22Rv1 (cell line): ENCODE data around the gene POLR3H.

Experiments
- ZFX ChIP-seq: fragments of 450-650 bp; IDR thresholded peaks from 2 replicates; pipeline ENCODE4 v1.6.1; 2017; ENCODE audit warnings: antibody characterized with exemption, borderline replicate concordance
- TF ChIP-seq, protein P1 (sequence below): fragments of 450-650 bp; IDR thresholded peaks from 2 replicates; pipeline ENCODE4 v1.5.1; 2017; ENCODE audit warnings: mild to moderate bottlenecking

DNA sequence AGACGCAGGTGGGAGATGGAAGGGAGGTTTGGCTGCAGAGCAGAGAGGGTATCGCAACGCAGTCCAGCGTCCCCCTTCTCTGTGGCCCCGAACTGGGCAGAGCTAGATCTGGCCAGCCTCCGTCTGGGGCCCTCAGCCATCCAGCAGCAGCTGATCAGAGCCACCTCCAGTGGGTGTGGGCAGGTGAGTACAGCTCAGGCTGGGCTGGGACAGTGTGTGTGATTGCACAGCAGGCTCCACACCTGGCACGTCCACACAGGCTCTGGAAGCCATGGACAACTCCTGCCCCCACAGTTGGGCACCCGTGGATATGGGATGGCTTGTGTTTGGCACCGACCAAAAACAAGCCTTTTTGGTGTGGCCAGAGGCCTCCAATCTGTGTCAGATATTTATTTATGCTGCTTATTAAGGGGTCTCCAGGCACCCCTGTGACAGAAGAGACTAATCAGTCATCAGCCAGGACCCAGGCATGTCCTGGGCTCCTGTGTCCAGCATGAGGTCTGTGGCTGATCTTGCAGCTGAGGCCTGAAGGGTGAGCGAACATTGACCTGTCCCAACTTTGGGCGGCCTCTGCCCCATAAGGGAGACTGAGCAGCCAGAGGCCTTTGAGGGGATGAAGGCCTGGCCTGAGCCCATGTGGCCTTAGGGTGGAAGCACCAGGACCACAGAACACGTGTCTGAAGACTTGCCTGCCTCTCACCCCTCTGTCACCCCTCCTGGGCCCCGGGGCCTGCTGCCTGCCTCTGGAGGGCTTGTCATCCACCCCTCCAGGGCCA, 18.6 kb downstream of the POLR3H start:
- TF ChIP-seq, protein P1, sequence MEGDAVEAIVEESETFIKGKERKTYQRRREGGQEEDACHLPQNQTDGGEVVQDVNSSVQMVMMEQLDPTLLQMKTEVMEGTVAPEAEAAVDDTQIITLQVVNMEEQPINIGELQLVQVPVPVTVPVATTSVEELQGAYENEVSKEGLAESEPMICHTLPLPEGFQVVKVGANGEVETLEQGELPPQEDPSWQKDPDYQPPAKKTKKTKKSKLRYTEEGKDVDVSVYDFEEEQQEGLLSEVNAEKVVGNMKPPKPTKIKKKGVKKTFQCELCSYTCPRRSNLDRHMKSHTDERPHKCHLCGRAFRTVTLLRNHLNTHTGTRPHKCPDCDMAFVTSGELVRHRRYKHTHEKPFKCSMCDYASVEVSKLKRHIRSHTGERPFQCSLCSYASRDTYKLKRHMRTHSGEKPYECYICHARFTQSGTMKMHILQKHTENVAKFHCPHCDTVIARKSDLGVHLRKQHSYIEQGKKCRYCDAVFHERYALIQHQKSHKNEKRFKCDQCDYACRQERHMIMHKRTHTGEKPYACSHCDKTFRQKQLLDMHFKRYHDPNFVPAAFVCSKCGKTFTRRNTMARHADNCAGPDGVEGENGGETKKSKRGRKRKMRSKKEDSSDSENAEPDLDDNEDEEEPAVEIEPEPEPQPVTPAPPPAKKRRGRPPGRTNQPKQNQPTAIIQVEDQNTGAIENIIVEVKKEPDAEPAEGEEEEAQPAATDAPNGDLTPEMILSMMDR, result no peak
- TF ChIP-seq ZFX, result no peak
